Ascending aorta (tissue), 2 donors: Measurements from ENCODE around the gene PPM1K. TPM values are rescaled to one million over a fixed set of nuclear protein-coding genes. Genes with fewer than 3 reads are reported as not detected.

Experiments used
- DNase-seq, 2 donors: peaks; one replicate each; pipeline ENCODE4 v3.0.0-alpha.2; 2019; ENCODE audit warnings: low spot score in 2 of 2
- H3K27ac ChIP-seq, 2 donors: fragments of 200-600 bp; sonication (generic); one replicate each; pipeline ENCODE4 v1.5.1; 2016 to 2017; ENCODE audit warnings: mild to moderate bottlenecking in 1 of 2
- H3K27me3 ChIP-seq: fragments of 200-600 bp; sonication (generic); one replicate; pipeline ENCODE4 v1.5.1; 2017
- H3K36me3 ChIP-seq, 2 donors: fragments of 200-600 bp; sonication (generic); one replicate each; pipeline ENCODE4 v1.5.1; 2016
- H3K4me1 ChIP-seq, 2 donors: fragments of 200-600 bp; sonication (generic); one replicate each; pipeline ENCODE4 v1.5.1; 2016 to 2017; ENCODE audit warnings: mild to moderate bottlenecking in 1 of 2
- H3K4me3 ChIP-seq, 2 donors: fragments of 200-600 bp; sonication (generic); one replicate each; pipeline ENCODE4 v1.5.1; 2016 to 2017; ENCODE audit warnings: mild to moderate bottlenecking in 1 of 2
- H3K9me3 ChIP-seq, 2 donors: fragments of 200-600 bp; sonication (generic); one replicate each; pipeline ENCODE4 v1.5.1; 2016
- CTCF ChIP-seq, 3 experiments: fragments of 200-600 bp in 2 of 3; fragments of 450-650 bp in 1 of 3; sonication (generic) in 2 of 3; IDR thresholded peaks; one replicate each; pipeline ENCODE4 v1.5.1; 2016 to 2019; ENCODE audit warnings: antibody characterized with exemption in 3 of 3, mild to moderate bottlenecking in 1 of 3, moderate library complexity in 1 of 3
- intact Hi-C: fragments of 100-400 bp; cut with DNase I; formaldehyde crosslinking; loops from one replicate; pipeline ENCODE4 v1.15.1; 2023
- total RNA-seq: library from RNA; depleted of rRNA; stranded (reverse); fragments of >200 nt; gene quantifications from one replicate; pipeline ENCODE4 v1.1.0, GENCODE V29; 2016

The PPM1K gene
- total RNA-seq, result 17.0 TPM

GRCh38 chr4:88284439-88285234 lies at the start of gene PPM1K:
TSS of gene PPM1K (minus strand) at chr4:88284561. CDS start at chr4:88278583, 5,978 bp downstream.
- Histone ChIP-seq H3K27me3 (no peaks in the 10 kb centered on the region), H3K4me3 (peak within 1 kb of the TSS; percentile 69 to 83), H3K27ac (peak within 1 kb of the TSS; percentile 98), H3K4me1 (peaks cover 11 to 30% of the 10 kb centered on the region in 2 donors), H3K9me3 (no peaks in the 10 kb centered on the region), H3K36me3 (no peaks in the 10 kb centered on the region)
- peak in 1 of 3 experiments; percentile 16 for TF ChIP-seq CTCF (IDR thresholded peaks at IDR 0.05)
- intact Hi-C loops, result loop anchor here (1.0 to 10.0 kb wide), 7 partner anchors 172 to 1692 kb away; partner anchors contain the start of genes AFF1, HERC3, PTPN13 and PYURF
- DNase-seq, result peak; percentile 99 to 100

- H3K27ac ChIP-seq, result no peak overlapping the region
- intact Hi-C loops, result no loop called here
- no peak for DNase-seq
- H3K36me3 ChIP-seq, result no peaks in the 10 kb centered on the region
- no peaks in the 10 kb centered on the region for H3K27me3 ChIP-seq
- no peaks in the 10 kb centered on the region for H3K9me3 ChIP-seq
- H3K4me3 ChIP-seq, result no peak overlapping the region
- no peaks in the 10 kb centered on the region for H3K4me1 ChIP-seq
- no peak for TF ChIP-seq CTCF (IDR thresholded peaks at IDR 0.05)
These were observed 49.5 kb upstream of the PPM1K start for GRCh38 chr4:88333741-88334405.

GRCh38 chr4:88327665-88328064 lies 43.3 kb upstream of the PPM1K start:
- Histone ChIP-seq H3K27ac (no peak overlapping the region), H3K27me3 (no peaks in the 10 kb centered on the region), H3K4me3 (no peak overlapping the region), H3K36me3 (no peaks in the 10 kb centered on the region), H3K4me1 (no peaks in the 10 kb centered on the region), H3K9me3 (no peaks in the 10 kb centered on the region)
- intact Hi-C loops, result no loop called here
- no peak for TF ChIP-seq CTCF (IDR thresholded peaks at IDR 0.05)
- DNase-seq, result no peak

- TF ChIP-seq CTCF (IDR thresholded peaks at IDR 0.05), result no peak
- Histone ChIP-seq H3K27me3 (no peaks in the 10 kb centered on the region), H3K4me1 (no peaks in the 10 kb centered on the region), H3K9me3 (no peaks in the 10 kb centered on the region), H3K27ac (no peak overlapping the region), H3K4me3 (no peak overlapping the region), H3K36me3 (no peaks in the 10 kb centered on the region)
- intact Hi-C loops, result no loop called here
- DNase-seq, result no peak
These were observed 36.5 kb upstream of the PPM1K start for GRCh38 chr4:88320780-88321373.

- no peaks in the 10 kb centered on the region for H3K36me3 ChIP-seq
- TF ChIP-seq CTCF (IDR thresholded peaks at IDR 0.05), result no peak
- H3K9me3 ChIP-seq, result no peaks in the 10 kb centered on the region
- no peak for DNase-seq
- H3K4me1 ChIP-seq, result no peaks in the 10 kb centered on the region
- H3K27me3 ChIP-seq, result no peaks in the 10 kb centered on the region
- H3K27ac ChIP-seq, result no peak overlapping the region
- no peak overlapping the region for H3K4me3 ChIP-seq
- intact Hi-C loops, result no loop called here
These were observed 35.9 kb upstream of the PPM1K start for GRCh38 chr4:88320224-88320779.
